Measurements from ENCODE around the gene SPSB1.

The SPSB1 gene

GRCh38 chr1:9317591-9318417 is 25.1 kb downstream of the SPSB1 start:
- H3K9me3 ChIP-seq (ENCODE audit: insufficient read depth, low read depth, low read length): no peaks in the 10 kb centered on the region
- no peaks in the 10 kb centered on the region for H3K36me3 ChIP-seq (ENCODE audit: insufficient read depth, low read depth, low read length)
- no peak overlapping the region for H3K27ac ChIP-seq (ENCODE audit: low read length)
- H3K9ac ChIP-seq (ENCODE audit: low read depth, low read length): no peak overlapping the region
- peaks cover 22% of the 10 kb centered on the region; the same call in 1 of the 2 replicates for H3K4me1 ChIP-seq (ENCODE audit: insufficient read depth, low read length)
- H3K4me3 ChIP-seq (ENCODE audit: low read length): no peak overlapping the region
- H3K27me3 ChIP-seq (ENCODE audit: insufficient read depth, low read length): no peaks in the 10 kb centered on the region

- Histone ChIP-seq H3K27me3 (ENCODE audit: insufficient read depth, low read length) (no peaks in the 10 kb centered on the region), H3K4me1 (ENCODE audit: insufficient read depth, low read length) (peaks cover 22% of the 10 kb centered on the region; the same call in 1 of the 2 replicates), H3K4me3 (ENCODE audit: low read length) (no peak overlapping the region), H3K9me3 (ENCODE audit: insufficient read depth, low read depth, low read length) (no peaks in the 10 kb centered on the region), H3K9ac (ENCODE audit: low read depth, low read length) (no peak overlapping the region), H3K27ac (ENCODE audit: low read length) (no peak overlapping the region), H3K36me3 (ENCODE audit: insufficient read depth, low read depth, low read length) (no peaks in the 10 kb centered on the region)
Measured at GRCh38 chr1:9319208-9319788, 26.6 kb downstream of the SPSB1 start.

- H3K27me3 ChIP-seq (ENCODE audit: insufficient read depth, low read length): no peaks in the 10 kb centered on the region
- H3K27ac ChIP-seq (ENCODE audit: low read length): no peak overlapping the region
- peaks cover 22% of the 10 kb centered on the region; the same call in 1 of the 2 replicates for H3K4me1 ChIP-seq (ENCODE audit: insufficient read depth, low read length)
- peak overlapping the region; percentile 34; the same call in 1 of the 2 replicates for H3K4me3 ChIP-seq (ENCODE audit: low read length)
- no peaks in the 10 kb centered on the region for H3K36me3 ChIP-seq (ENCODE audit: insufficient read depth, low read depth, low read length)
- H3K9ac ChIP-seq (ENCODE audit: low read depth, low read length): peak overlapping the region; percentile 53; the same call in 1 of the 2 replicates
- no peaks in the 10 kb centered on the region for H3K9me3 ChIP-seq (ENCODE audit: insufficient read depth, low read depth, low read length)
Measured at GRCh38 chr1:9319789-9320519, 27.3 kb downstream of the SPSB1 start.

GRCh38 chr1:9320520-9321479 is 28.1 kb downstream of the SPSB1 start:
- Histone ChIP-seq H3K4me3 (ENCODE audit: low read length) (peak overlapping the region; percentile 34; the same call in 1 of the 2 replicates), H3K4me1 (ENCODE audit: insufficient read depth, low read length) (peaks cover 22% of the 10 kb centered on the region; the same call in 1 of the 2 replicates), H3K9me3 (ENCODE audit: insufficient read depth, low read depth, low read length) (no peaks in the 10 kb centered on the region), H3K9ac (ENCODE audit: low read depth, low read length) (peak overlapping the region; percentile 53; the same call in 1 of the 2 replicates), H3K27ac (ENCODE audit: low read length) (no peak overlapping the region), H3K27me3 (ENCODE audit: insufficient read depth, low read length) (no peaks in the 10 kb centered on the region), H3K36me3 (ENCODE audit: insufficient read depth, low read depth, low read length) (no peaks in the 10 kb centered on the region)

DNA sequence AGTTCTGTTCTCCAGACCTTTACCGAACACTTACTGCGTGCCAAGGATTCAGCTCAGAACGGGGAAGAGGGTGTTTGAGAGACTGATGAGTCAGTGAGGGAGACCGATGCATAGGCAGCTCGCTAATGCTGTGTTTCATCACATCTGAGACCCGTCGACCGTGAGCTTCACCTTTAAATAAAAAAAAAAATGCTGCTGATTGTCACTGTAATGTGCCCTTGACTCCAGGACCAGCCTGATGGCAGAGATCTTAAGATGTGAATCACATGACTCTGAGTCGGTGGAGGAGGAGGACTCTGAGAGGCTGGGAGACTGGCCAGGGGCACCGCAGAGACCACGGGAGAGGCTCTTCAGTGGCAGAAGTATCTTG is 28.8 kb downstream of the SPSB1 start:
- Histone ChIP-seq H3K36me3 (ENCODE audit: insufficient read depth, low read depth, low read length) (no peaks in the 10 kb centered on the region), H3K4me1 (ENCODE audit: insufficient read depth, low read length) (peaks cover 22% of the 10 kb centered on the region; the same call in 1 of the 2 replicates), H3K27ac (ENCODE audit: low read length) (no peak overlapping the region), H3K27me3 (ENCODE audit: insufficient read depth, low read length) (no peaks in the 10 kb centered on the region), H3K9me3 (ENCODE audit: insufficient read depth, low read depth, low read length) (no peaks in the 10 kb centered on the region), H3K9ac (ENCODE audit: low read depth, low read length) (no peak overlapping the region), H3K4me3 (ENCODE audit: low read length) (no peak overlapping the region; the same call in 1 of the 2 replicates)

DNA sequence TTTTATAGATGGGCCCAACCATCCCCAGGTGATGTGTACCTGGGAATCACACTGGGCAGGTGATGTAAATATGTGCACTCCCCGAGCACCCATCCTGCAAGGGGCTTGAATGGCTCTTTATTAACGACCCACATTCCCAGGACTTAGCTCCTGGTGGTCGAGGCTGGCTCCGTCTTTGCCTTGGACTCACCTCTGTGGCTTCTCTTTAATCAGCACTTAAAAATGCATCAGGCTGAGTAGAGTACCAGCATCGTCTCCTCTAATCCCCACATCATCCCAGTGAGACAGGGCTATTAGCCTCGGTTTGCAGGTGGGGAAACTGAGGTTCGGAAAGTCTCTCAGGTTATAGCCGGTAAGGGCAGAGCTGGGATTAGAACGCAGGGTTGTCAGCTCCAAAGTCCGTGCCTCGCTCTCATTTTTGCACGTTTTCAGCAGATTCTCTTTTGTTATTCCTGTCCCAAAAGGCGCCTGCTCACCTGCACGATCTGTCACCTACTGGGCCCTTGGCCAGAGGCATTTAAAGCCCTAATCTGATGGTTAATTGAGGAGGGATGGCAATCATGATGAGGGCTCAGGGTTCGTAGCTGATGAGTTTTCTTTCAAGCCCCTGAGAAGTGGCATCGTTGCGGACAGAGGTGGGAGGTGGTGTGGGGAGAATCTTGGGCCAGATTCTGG is 29.4 kb downstream of the SPSB1 start:
- Histone ChIP-seq H3K27ac (ENCODE audit: low read length) (no peak overlapping the region), H3K4me1 (ENCODE audit: insufficient read depth, low read length) (peaks cover 22% of the 10 kb centered on the region; the same call in 1 of the 2 replicates), H3K9ac (ENCODE audit: low read depth, low read length) (no peak overlapping the region), H3K27me3 (ENCODE audit: insufficient read depth, low read length) (no peaks in the 10 kb centered on the region), H3K9me3 (ENCODE audit: insufficient read depth, low read depth, low read length) (no peaks in the 10 kb centered on the region), H3K4me3 (ENCODE audit: low read length) (no peak overlapping the region), H3K36me3 (ENCODE audit: insufficient read depth, low read depth, low read length) (no peaks in the 10 kb centered on the region)

GRCh38 chr1:9322661-9323244 is 30.1 kb downstream of the SPSB1 start:
- Histone ChIP-seq H3K27me3 (ENCODE audit: insufficient read depth, low read length) (no peaks in the 10 kb centered on the region), H3K36me3 (ENCODE audit: insufficient read depth, low read depth, low read length) (no peaks in the 10 kb centered on the region), H3K9me3 (ENCODE audit: insufficient read depth, low read depth, low read length) (no peaks in the 10 kb centered on the region), H3K4me3 (ENCODE audit: low read length) (no peak overlapping the region), H3K27ac (ENCODE audit: low read length) (no peak overlapping the region), H3K4me1 (ENCODE audit: insufficient read depth, low read length) (peaks cover 22% of the 10 kb centered on the region; the same call in 1 of the 2 replicates), H3K9ac (ENCODE audit: low read depth, low read length) (no peak overlapping the region)

DNA sequence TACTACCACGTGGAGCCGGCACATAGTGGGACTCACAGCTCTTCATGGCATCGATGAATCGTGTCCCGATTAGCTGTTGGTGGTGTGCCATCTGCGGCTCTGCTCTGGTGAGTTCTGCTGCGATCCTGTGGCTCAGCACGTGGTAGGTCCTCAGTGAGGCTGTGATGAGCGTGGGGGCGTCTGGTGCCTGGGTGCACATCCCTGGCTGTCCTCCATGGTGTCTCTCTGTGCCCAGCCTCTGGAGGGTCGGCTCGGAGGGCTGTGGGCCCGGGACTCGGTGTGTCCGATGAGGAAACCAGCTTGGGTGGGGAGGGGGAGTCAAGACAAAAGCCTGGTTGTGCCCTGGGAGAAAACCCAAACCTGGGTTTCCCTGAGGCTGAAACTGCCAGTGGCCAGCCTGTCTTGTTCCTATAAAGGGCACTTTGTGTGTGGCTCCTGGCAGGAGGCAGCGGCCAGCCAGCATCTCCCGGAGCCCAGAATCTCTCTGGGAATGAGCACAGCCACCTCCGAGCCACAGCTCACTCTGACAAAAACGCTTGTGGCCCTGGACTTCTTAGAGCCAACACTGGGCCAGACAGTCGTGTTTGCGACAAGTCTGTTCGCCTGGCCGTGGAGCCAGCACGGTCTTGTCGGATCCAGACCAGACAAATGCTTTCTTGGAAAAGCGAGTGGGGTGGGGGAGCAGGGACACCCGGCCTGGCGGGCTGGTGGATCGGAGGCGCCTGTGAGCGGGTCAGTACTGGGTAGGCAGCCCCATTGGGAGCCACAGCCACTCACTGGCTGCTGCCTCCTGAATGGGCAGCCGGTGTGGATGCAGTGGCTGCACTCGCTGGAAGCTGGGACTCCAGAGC is 31.8 kb downstream of the SPSB1 start:
- Histone ChIP-seq H3K27ac (ENCODE audit: low read length) (no peak overlapping the region), H3K4me3 (ENCODE audit: low read length) (no peak overlapping the region), H3K27me3 (ENCODE audit: insufficient read depth, low read length) (no peaks in the 10 kb centered on the region), H3K9ac (ENCODE audit: low read depth, low read length) (no peak overlapping the region), H3K9me3 (ENCODE audit: insufficient read depth, low read depth, low read length) (no peaks in the 10 kb centered on the region), H3K36me3 (ENCODE audit: insufficient read depth, low read depth, low read length) (no peaks in the 10 kb centered on the region), H3K4me1 (ENCODE audit: insufficient read depth, low read length) (peaks cover 19% of the 10 kb centered on the region; the same call in 1 of the 2 replicates)

- Histone ChIP-seq H3K9me3 (ENCODE audit: insufficient read depth, low read depth, low read length) (no peaks in the 10 kb centered on the region), H3K36me3 (ENCODE audit: insufficient read depth, low read depth, low read length) (no peaks in the 10 kb centered on the region), H3K27me3 (ENCODE audit: insufficient read depth, low read length) (no peaks in the 10 kb centered on the region), H3K4me3 (ENCODE audit: low read length) (no peak overlapping the region), H3K27ac (ENCODE audit: low read length) (no peak overlapping the region), H3K4me1 (ENCODE audit: insufficient read depth, low read length) (no peaks in the 10 kb centered on the region), H3K9ac (ENCODE audit: low read depth, low read length) (no peak overlapping the region; the same call in 1 of the 2 replicates)
Measured at GRCh38 chr1:9326596-9326995, 33.9 kb downstream of the SPSB1 start.

- Histone ChIP-seq H3K27ac (ENCODE audit: low read length) (no peak overlapping the region), H3K4me1 (ENCODE audit: insufficient read depth, low read length) (no peaks in the 10 kb centered on the region), H3K4me3 (ENCODE audit: low read length) (no peak overlapping the region), H3K9me3 (ENCODE audit: insufficient read depth, low read depth, low read length) (no peaks in the 10 kb centered on the region), H3K36me3 (ENCODE audit: insufficient read depth, low read depth, low read length) (no peaks in the 10 kb centered on the region), H3K27me3 (ENCODE audit: insufficient read depth, low read length) (no peaks in the 10 kb centered on the region), H3K9ac (ENCODE audit: low read depth, low read length) (no peak overlapping the region)
Measured at GRCh38 chr1:9328201-9328600, 35.5 kb downstream of the SPSB1 start.
